Measurements from ENCODE around the gene MRTFA.

Gene MRTFA

DNA sequence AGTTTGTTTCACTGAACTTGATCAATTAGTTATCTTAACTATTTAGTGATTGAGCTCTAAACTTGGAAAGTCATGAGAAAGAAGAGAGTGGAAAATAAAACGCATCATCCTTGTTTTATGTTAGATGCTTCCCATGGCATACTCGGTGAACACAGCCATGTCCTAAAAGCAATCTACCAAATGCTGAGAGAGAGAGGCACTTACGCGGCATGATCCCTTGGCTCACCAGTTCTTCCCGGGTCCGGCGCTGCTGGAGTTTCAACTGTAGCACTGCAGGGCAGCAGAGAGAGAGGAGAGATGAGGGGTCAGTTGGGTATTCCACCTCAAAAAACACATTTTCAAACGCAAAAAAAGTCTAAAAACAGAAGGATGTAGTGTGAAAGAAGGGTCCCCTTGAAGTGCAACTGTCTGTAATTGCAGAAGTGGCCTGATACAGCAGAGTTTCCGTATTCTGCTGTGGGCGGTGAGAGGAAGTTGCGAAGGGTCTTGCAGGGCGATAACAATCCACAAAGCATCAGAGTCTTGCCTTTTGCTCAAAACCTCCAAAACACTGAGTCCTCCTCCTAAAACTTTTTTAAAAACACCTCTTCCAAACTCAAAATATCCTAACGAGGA lies 173.4 kb downstream of the MRTFA start:
- DNase-seq (ENCODE audit: low read depth), result no peak

DNA sequence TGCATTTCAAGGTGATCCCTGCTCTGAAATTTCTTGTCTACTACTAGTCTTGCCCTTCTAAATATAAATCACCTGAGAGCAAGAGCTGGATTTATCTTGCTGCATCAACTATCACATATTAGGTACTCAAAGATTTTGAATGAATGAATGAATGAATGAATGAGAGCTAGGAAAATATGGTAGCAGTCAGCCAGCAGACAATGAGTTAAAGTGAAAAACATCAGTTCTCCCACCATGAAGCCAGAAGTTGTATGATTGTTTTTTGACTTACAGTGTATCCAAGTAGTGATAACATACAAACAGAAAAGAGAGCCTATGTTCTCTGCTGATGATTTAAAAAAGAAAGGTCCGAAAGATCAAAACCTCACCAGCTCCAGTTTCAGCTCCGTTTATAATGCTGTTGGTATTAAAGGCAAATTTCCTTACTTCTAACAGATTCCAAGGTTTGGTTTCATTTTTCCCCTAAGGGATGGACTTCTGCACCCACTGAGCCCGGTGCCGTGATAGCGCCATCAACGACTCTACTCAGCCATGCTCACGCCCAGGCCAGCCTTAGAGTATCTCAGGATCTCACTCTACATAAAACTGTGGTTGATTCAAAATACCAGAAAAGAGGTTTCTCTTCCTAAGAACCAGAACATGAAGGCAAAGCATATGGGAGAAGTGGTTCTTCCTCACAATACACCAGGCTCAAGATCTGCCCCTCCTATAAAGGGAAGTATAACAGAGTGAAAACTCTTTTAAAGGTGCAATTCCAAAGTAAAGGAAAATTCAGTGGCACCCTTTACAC lies 174.1 kb downstream of the MRTFA start:
- DNase-seq (ENCODE audit: low read depth), result no peak

- no peak for DNase-seq (ENCODE audit: low read depth)
These were observed 182.8 kb downstream of the MRTFA start for GRCh38 chr22:40453671-40454070.

DNA sequence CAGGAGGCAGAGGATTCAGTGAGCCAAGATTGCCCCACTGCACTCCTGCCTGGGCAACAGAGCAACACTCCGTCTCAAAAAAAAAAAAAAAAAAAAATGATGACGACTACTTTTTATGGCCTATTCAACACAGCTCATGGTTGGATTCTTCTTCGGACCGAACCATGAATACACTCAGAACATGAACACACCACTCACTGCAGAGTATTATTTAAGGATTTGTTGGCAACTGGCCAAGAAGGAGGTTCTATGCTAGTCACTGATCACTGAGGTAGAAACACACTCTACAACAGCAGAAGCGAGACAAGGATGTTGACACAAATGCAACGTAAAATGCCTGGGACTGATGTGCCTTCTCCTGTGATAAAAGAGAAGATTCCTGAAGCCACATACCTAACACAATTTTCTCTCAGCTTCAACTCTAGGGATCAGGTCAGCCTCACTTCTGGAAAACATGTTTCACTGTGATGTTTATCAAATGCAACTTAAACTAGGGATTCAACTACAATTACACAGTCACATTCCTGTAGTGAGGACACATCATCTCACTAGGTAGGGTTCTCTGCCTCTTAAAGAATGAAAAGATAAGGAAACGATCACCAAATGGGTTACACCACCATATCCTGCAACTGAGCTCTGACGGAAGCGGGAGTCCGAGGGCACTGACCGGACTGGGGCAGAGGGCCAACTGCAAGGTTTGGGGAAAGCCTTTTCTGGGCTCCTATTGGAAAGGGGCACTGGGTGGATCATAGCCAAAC lies 183.6 kb downstream of the MRTFA start:
- no peak for DNase-seq (ENCODE audit: low read depth)

- no peak for DNase-seq (ENCODE audit: low read depth)
These were observed 185.3 kb downstream of the MRTFA start for GRCh38 chr22:40451210-40451609.

- no peak for DNase-seq (ENCODE audit: low read depth)
These were observed 185.9 kb downstream of the MRTFA start for GRCh38 chr22:40450616-40451015.

GRCh38 chr22:40449676-40450035 lies 186.9 kb downstream of the MRTFA start:
- DNase-seq (ENCODE audit: low read depth), result peak; percentile 59

GRCh38 chr22:40446203-40446602 lies 190.3 kb downstream of the MRTFA start:
- DNase-seq (ENCODE audit: low read depth), result no peak

- DNase-seq (ENCODE audit: low read depth), result no peak
These were observed 192.2 kb downstream of the MRTFA start for GRCh38 chr22:40444178-40444831.

DNA sequence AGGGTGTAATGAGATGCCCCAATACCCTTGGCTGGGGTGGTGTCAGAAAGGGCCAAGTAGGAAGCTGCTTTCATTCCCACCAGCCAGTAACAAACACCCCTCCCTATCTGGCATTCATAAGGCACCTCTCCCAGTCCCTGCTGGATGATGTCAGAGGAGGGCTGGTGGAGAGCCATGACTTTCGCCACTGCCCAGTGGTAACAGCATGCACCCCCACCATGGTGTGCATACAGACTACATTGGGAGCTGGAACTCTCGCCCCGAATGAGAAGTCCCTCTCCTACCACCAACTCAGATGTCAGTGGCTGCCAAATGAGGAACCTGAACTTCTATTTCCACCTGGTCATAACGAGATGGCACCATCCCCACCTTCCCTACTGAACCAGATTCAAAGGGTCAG lies 192.8 kb downstream of the MRTFA start:
- no peak for DNase-seq (ENCODE audit: low read depth)

GRCh38 chr22:40441761-40442390 lies 194.6 kb downstream of the MRTFA start:
- DNase-seq (ENCODE audit: low read depth), result no peak

GRCh38 chr22:40436505-40437431 lies 199.8 kb downstream of the MRTFA start:
- no peak for DNase-seq (ENCODE audit: low read depth)

DNA sequence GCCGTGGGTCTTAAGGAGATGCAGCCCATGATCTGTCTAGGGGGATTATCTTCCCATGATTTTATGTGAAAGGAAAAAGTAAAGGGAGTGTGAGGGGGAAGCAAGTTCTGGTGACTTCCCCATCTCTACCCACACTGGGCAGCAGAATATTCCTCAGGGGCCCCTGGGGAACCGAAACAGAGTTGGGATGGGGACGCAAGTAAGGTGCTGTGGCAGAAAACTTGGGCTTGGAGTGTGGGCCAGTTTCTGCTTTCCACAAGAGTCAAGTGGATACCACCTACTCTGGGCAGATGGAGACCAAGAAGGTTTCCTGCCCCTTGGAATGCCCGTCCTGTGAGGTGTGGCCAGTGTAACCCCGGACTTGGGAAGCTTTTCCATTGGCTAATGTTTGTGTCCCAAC lies 201.8 kb downstream of the MRTFA start:
- no peak for DNase-seq (ENCODE audit: low read depth)

DNA sequence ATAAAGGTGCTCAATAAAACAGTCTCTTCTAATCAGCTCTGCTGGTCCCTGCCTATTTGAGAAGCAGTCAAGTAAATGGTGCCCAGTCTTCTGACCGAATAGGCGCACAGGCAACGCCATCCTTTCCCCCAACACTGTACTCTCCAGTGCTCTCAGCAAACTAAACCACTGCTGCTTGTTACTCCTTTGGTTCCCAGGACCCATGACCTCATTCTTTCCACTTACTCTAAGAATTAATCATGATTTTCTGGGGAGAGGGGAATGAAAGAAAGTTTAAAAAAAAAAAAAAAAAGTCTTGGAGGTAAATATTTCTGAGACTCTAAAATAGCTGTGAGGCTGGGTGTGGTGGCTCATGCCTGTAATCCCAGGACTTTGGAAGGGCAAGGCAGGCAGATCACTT lies 202.4 kb downstream of the MRTFA start:
- DNase-seq (ENCODE audit: low read depth), result no peak

DNA sequence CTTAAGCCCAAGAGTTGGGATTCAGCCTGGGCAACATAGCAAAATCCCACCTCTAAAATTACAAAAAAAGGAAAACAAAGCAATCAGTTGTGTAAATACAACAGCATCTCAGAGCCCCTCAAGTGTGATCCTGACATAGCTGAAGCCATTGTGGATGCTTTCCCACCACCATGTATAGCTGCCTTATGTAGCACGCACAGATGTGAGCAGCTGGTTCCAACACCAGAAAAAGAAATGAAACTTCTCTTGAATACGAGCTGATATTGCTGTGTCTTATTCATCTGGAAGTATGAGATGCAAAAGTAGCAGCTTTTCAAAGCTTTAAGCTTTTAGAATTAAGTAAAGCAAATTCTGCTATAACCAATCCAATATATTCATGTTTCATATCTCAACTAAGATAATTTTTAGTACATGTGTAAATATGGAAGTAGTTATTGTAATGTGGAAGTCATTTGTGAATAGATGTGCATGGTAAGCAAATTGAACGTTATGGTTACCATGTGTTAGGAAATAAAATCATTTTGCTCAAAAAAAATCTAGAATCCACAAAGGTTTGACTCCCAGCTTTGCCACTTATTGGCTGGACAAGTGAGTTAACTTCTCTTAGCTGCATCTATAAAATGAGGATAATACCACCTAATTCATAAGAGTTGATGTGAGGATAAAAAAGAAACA lies 203.0 kb downstream of the MRTFA start:
- no peak for DNase-seq (ENCODE audit: low read depth)

DNA sequence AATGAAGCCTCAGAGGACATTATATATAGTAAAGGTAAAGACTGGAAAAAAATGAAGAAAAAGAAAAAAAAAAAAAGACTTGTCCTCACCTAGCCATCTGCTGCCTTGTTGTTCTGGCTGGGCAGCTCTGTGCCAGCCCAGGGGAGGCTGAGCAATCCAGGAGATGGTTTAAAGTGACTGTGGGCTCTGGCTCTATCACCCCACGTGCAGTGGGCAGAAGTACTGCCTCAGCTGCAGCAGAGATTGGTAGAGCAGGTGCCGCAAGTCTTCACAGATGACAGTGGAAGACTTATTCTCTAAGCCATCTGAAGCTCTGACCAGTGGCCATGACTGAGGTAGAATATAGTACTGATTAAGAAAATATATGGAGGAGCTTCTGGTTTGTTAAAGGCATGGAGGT lies 203.9 kb downstream of the MRTFA start:
- DNase-seq (ENCODE audit: low read depth), result no peak

GRCh38 chr22:40432157-40432556 lies 204.4 kb downstream of the MRTFA start:
- DNase-seq (ENCODE audit: low read depth), result no peak

DNA sequence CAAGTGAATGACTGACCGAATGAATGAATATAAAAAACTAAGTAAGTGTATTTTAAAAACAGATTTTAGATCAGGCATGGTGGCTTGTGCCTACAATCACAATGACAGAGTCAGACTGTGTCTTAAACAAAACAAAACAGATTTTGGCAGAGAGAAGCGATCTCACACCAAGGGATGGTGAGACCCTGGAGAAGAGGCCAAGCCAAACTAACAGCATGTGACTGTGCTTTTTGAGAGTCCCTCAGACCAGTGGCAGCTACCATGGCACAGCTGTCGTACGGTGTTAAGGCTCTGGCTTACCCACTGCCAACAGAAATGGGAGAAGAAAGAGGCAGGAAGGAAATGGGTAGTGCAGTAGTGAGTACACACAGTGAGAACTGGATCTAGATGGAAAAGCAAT lies 205.5 kb downstream of the MRTFA start:
- no peak for DNase-seq (ENCODE audit: low read depth)

DNA sequence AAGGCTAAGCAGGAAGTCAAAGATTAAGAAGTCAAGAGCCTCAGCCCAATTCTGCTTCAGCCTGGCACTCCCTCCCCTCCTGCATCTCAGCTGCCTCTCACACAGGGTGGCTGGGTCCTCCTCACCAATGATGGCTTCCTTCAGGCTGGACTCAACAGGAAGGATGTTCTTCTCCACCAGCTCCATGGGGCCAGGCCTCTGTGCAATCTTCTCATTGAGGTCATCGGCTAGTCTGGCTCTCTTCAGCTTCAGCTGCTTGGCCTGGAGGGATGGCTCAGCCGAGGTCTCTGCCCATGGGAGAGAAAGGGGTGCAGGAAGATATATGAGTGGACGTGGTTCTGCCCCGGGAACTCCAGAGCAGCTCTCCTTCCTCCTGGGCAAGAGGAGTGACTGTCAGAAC lies 207.0 kb downstream of the MRTFA start:
- DNase-seq (ENCODE audit: low read depth), result no peak

- no peak for DNase-seq (ENCODE audit: low read depth)
These were observed 207.7 kb downstream of the MRTFA start for GRCh38 chr22:40428796-40429195.
